ENCODE results near the gene PAQR4.

- TF ChIP-seq CTCF (IDR thresholded peaks at IDR 0.05 in 4 of 5, conservative IDR thresholded peaks at IDR 0.05 in 1 of 5) (no peak), POLR2A (IDR thresholded peaks at IDR 0.05) (no peak)
Measured at GRCh38 chr16:2967721-2968161, 1.4 kb upstream of the PAQR4 start.

Data from gastrocnemius medialis (tissue), 4 donors.